ENCODE data around the gene CIB1.
"Not testable (repeated sequence)": the region's sequence is repeated elsewhere in the genome, so short reads cannot be mapped to it uniquely, and the experiment has no call there.

Gene CIB1

DNA sequence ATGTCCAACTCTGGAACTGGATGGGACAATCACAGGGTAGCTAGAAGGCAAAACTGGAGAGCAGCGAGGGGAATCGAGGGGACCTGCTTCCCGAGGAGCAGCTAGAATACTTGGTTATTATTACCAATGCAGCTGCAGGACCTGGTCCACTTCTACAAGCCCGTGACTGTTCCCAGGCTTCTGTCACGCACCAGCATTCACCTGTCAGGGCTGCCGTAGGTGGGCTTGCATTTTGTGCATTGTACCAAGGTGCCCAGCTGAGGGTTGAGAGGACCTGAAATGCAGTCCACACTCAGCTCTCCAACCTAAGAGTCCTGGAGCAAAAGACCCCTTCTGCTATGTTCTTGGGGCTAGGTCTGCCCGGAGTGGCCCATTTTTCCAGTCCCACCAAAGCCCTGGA, 30.3 kb downstream of the CIB1 start:
- in situ Hi-C loops (cut with MboI; ENCODE audit: low pct_unique_long_range_greater_than_20kb, low sequenced_read_pairs), result no loop called here
- no peak for DNase-seq

- DNase-seq, result no peak
- in situ Hi-C loops (cut with MboI; ENCODE audit: low pct_unique_long_range_greater_than_20kb, low sequenced_read_pairs), result no loop called here
These were observed 30.8 kb downstream of the CIB1 start for GRCh38 chr15:90202929-90203328.

DNA sequence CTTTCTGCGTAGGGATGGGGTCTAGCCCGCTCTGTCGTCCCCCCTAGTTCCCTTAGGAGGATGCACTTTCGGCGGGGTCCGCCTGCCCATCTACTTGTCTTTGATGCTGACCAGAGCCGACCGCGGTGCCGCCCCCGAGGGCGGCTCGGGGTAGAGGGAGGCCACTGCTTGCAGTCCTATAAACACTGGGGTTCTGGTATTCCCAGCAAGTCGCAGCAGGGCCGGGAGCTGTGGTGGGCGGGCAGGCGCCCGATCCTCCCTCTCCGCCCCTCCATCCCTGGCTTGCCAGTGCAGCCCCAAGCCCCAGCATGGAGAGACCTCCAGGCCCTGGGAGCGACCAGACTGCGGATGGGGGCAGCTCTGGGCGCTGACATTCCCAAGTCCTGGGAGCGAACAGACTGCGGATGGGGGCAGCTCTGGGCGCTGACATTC, 31.8 kb downstream of the CIB1 start:
- in situ Hi-C loops (cut with MboI; ENCODE audit: low pct_unique_long_range_greater_than_20kb, low sequenced_read_pairs), result no loop called here
- no peak for DNase-seq

DNA sequence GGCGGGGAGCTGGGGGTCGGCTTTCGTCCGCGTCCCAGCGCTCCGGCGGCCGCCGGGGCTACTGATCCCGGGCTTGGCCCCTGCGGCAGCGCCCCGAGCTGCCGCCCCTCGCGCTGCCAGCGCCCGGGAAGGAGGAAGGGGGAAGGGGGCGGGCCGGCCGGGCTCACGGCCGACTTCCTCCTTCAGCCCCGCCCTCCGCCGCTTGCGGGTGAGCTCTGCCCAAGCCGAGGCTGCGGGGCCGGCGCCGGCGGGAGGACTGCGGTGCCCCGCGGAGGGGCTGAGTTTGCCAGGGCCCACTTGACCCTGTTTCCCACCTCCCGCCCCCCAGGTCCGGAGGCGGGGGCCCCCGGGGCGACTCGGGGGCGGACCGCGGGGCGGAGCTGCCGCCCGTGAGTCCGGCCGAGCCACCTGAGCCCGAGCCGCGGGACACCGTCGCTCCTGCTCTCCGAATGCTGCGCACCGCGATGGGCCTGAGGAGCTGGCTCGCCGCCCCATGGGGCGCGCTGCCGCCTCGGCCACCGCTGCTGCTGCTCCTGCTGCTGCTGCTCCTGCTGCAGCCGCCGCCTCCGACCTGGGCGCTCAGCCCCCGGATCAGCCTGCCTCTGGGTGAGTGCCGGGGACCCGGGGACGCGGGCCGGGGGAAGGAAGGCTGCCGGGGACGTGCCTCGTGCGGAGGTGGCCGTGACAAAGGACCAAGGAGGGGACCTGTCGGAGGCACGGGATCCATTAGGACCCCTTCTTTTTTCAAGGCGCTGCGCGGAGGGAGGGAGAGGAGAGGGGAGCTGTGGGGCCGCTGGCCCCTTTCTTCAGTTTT, 32.4 kb downstream of the CIB1 start, which contains the start of gene SEMA4B:
Gene SEMA4B, plus strand, starts transcription at position 201 of the 814 bp plus-strand sequence. Its CDS starts 249 bp downstream, at position 450.
- peak; percentile 71 for DNase-seq
- in situ Hi-C loops (cut with MboI; ENCODE audit: low pct_unique_long_range_greater_than_20kb, low sequenced_read_pairs), result no loop called here

DNA sequence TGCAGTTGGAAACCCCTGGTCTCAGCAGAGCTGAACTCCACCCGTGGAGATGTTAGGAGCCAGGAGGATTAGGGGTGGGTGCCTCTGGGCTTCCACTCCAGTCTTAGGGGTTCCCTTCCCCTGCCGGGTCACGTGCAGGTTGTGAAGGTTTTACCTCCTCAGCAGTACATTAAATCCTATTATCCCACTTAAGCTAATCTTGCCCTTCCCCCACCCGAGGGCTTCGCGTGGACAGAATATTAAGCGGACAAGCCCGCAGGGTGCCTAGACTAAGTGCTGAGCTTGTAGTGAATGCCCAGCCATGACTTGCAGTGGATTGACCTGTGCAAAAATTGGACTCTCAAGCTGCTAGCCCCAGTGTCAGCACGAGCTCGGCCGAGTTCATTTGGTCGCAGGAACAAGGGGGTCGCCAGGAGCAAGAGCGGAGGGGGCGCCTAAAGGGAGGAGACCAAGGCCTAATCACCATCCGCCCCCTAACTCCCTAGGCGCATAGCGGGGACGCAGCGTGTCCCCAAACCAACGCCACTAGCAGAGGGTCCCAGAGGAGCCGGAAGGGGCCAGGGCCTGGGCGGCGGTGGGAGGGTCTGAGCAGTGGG, 33.1 kb downstream of the CIB1 start:
- in situ Hi-C loops (cut with MboI; ENCODE audit: low pct_unique_long_range_greater_than_20kb, low sequenced_read_pairs), result no loop called here
- DNase-seq, result no peak

DNA sequence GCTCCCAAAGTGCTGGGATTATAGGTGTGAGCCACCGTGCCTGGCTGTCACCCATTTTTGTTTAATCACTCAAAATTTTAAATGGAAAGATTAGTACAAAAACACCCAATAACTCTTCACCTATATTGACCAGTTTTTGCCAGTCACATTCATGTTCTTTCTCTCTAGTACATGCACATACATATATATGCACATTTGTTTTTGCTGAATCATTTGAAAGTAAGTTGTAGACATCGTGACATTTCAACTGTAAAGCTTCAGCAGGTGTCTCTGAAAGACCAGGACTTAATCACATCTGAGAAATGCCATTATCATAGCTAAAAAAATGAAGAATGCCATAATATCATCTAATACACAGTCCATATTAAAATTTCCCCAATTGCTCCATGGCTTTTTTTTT, 39.1 kb downstream of the CIB1 start:
- no peak for DNase-seq
- in situ Hi-C loops (cut with MboI; ENCODE audit: low pct_unique_long_range_greater_than_20kb, low sequenced_read_pairs), result no loop called here

- peak; percentile 79 for DNase-seq
- in situ Hi-C loops (cut with MboI; ENCODE audit: low pct_unique_long_range_greater_than_20kb, low sequenced_read_pairs), result no loop called here
These were observed 40.6 kb downstream of the CIB1 start for GRCh38 chr15:90192961-90193786.

DNA sequence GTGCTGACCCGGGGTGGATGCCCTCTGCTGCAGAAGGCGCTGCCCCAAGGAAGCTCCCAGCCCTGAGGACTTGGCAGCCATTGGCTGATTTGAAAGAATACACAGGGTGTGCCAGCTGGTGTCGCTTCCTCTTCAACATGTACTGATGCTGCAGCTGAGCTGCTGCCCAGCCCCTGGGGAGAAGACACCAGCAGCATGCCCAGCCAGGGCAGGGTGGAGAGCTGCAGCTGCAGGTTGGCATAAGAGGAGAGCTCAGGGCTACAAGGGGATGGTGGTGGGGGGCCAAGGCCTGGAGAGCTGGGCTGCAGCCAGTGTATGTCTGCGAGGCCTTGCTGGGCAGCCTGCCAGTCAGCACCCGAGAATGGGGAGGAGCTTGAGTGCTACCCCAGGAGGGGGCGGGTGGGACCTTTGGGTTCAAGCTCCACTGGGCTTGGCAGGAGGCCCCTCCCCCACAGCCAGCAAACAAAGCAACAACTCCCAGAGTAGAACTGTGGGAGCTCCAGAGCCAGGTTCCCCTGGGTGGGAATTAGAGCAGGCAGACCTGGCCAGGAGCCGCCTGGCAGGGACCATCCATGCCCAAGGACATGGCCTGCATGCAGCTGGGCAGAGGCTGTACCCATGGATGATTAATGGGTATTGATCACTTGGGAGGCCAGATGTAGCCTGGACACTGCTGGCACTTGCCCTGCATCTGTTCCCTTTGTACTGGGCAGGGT, 41.8 kb downstream of the CIB1 start:
- in situ Hi-C loops (cut with MboI; ENCODE audit: low pct_unique_long_range_greater_than_20kb, low sequenced_read_pairs), result no loop called here
- DNase-seq, result peak; percentile 19

GRCh38 chr15:90191344-90191687, 42.4 kb downstream of the CIB1 start:
- in situ Hi-C loops (cut with MboI; ENCODE audit: low pct_unique_long_range_greater_than_20kb, low sequenced_read_pairs), result no loop called here

GRCh38 chr15:90190606-90191343, 43.0 kb downstream of the CIB1 start:
- in situ Hi-C loops (cut with MboI; ENCODE audit: low pct_unique_long_range_greater_than_20kb, low sequenced_read_pairs), result no loop called here
- DNase-seq, result no peak

More at GRCh38 chr15:90191344-90191687, 42.4 kb downstream of the CIB1 start:
- DNase-seq, result no peak

DNA sequence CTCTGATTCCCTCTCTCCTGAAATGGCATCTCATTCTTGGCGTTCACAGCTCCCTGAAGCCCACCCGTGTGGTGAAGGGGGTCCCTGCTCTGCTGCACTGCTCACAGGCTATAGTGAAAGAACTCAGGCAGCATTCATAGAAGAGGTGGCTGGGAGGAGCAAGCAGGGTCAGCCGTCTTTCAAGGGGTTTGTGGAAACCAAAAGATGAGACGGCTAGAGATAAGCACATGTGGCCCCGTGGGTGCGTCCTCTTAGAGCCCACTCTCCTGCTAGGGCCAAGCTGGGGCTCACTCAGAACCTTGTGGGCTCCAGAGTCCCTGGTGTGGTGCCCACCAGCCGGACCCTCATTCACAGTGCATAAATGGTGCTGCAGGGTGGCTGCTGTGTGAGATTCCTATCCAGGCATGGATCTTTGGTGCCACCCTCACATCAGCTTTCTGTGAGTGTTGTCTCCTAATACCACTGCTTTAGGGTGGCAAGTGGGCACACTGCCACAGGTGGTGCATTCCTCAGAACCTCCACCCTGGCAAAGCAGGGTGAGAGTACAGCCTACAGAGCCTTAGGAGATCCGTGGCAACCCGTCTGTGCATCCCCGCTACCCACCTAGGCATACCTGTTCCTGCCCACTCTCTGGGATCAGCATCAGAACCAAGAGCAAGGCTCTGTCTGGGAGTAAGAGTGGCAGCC, 43.8 kb downstream of the CIB1 start:
- no peak for DNase-seq
- in situ Hi-C loops (cut with MboI; ENCODE audit: low pct_unique_long_range_greater_than_20kb, low sequenced_read_pairs), result no loop called here

DNA sequence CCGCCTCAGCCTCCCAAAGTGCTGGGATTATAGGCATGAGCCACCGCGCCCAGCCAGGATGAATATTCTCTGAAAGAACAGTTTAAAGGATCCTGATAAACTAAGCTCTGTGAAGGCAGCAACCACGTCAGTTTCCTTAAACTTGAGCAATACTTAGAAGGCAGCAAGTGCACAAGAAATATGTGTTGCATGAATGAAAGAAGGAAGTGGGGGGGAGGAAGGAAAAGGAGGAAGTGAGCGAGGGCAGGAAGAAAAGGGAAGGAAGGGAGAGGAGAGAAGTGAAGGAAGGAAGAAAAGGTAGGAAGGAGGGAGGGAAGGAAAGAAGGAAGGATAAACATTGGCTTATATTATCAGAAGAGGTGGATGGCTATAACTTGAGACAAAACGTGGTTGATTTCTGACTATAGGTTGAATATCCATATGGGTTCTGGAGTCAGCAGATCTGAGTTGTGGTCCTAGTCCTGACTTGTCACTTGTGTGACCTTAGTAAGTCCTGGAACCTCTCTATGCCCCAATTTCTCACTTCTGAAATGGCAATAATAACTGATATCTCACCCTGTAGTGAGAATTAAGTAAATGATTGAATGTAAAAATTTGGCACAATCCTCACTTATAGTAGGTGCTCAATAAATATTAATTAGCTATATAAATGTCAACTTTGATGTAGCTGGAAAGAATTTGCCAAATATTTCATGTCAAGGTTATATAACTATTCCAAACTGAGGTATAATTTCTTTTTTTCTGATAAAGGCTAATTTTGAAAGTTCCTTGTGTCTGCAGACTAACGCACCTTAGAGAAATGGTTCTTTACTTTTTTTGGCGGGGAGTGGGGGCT, 44.6 kb downstream of the CIB1 start:
- DNase-seq, result peak; percentile 78
- in situ Hi-C loops (cut with MboI; ENCODE audit: low pct_unique_long_range_greater_than_20kb, low sequenced_read_pairs), result no loop called here

DNA sequence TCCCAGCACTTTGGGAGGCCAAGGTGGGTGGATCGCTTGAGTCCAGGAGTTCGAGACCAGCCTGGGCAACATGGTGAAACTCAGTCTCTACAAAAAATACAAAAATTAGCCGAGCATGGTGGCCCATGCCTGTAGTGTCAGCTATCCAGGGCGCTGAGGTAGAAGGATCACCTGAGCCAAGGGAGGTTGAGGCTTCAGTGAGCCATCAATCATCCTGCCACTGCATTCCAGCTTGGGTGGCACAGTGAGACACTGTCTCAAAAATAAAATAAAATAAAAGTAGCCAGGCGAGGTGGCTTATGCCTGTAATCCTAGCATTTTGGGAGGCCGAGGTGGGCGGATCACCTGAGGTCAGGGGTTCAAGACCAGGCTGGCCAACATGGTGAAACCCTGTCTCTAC, 45.7 kb downstream of the CIB1 start:
- in situ Hi-C loops (cut with MboI; ENCODE audit: low pct_unique_long_range_greater_than_20kb, low sequenced_read_pairs); DNase-seq: not testable (repeated sequence)

DNA sequence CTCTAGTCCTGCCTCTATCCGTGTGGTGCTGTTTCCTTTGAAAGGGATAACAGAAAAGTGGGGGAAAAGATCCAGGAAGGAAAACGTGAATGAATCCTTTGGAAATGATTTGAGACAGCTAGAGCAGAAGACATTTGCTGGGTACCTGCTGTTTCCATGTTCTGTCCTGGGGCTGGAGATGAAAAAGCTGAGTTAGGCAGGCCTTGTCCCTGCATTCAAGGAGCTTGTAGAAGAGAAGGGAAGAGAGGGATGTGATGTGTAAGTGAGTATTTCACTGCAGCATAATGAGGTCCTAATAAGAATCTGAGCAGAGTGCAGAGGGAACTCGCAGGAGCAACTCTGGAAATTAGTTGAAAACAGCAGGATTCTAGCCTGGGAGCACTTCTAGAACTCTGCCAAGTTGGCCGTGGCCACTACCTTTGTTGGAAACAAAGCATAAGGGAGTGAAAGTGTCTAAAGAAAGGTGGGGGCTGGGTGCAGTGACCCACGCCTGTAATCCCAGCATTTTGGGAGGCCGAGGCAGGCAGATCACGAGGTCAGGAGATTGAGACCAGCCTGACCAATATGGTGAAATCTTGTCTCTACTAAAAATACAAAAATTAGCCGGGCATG, 46.4 kb downstream of the CIB1 start:
- no peak for DNase-seq
- in situ Hi-C loops (cut with MboI; ENCODE audit: low pct_unique_long_range_greater_than_20kb, low sequenced_read_pairs), result no loop called here

DNA sequence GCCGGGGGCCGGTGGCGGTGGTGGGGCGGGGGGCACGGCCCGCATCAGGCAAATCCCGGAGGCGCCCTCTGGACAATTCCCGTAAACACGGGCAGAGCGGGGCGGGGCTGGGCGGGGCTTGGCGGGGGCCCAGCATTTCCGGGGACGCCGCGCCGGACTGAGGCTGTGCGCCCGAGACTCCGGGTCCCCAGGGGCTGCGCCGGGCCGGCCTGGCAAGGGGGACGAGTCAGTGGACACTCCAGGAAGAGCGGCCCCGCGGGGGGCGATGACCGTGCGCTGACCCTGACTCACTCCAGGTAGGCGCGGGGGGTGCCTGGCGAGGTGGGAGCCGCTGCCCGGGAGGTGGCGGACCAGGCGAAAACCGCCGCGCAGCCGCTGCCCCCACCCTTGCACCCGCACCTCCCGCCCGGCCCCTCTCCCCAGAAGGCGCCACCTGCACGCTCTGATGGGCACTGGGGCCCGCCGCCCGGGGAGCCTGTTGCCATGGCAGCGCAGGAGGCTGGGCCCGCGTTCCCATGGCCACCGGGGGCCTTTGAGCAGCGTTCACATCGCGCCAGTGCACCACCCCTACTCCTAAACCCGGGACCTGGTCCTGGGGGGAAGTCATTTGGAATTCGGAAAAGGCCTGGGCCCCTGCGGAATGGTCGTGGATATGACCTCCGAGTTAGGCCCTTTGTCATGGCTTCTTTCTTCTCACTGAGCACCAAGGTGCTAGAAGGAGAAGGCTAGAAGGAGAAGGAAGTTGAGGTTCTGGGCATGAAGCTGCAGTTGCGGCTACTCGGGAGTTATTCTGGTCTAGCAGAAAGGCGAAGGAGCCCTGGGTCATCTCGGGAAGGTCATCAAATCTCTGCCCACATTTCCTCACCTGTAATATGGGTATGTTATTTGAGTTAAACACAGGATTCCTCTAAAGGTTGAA, 48.7 kb downstream of the CIB1 start:
- in situ Hi-C loops (cut with MboI; ENCODE audit: low pct_unique_long_range_greater_than_20kb, low sequenced_read_pairs), result no loop called here
- DNase-seq, result peak; percentile 63

Data from KBM-7 (cell line).